D721Med (cell line): Measurements from ENCODE around the gene C2orf81.

Source experiments
- DNase-seq: peaks from one replicate; pipeline ENCODE4 v3.0.0; 2011; ENCODE audit warnings: low spot score; ENCODE audit not compliant: insufficient read length
- FAIRE-seq: peaks from 2 replicates; lab custom pipeline; 2011; peaks lifted over from hg19 to GRCh38; lab: Jason Lieb, UNC
- CTCF ChIP-seq: IDR thresholded peaks from 2 replicates; pipeline ENCODE4 v1.5.1; 2012; ENCODE audit warnings: mild to moderate bottlenecking, control low read depth; ENCODE audit not compliant: insufficient read depth; ENCODE audit errors: missing control alignments

Gene C2orf81

GRCh38 chr2:74383254-74383653 lies 38.2 kb downstream of the C2orf81 start:
- no peak for FAIRE-seq
- DNase-seq, result no peak

GRCh38 chr2:74381751-74382150 lies 39.7 kb downstream of the C2orf81 start:
- TF ChIP-seq CTCF, result no peak
- FAIRE-seq, result no peak
- DNase-seq, result no peak

More at GRCh38 chr2:74383254-74383653, 38.2 kb downstream of the C2orf81 start:
- no peak for TF ChIP-seq CTCF

GRCh38 chr2:74379851-74380789 lies 41.3 kb downstream of the C2orf81 start, which contains the start of gene DCTN1:
Gene DCTN1 (minus strand): TSS chr2:74380311. CDS start chr2:74380037, 274 bp downstream.
- no peak for TF ChIP-seq CTCF
- FAIRE-seq, result no peak
- DNase-seq, result peak; percentile 80

GRCh38 chr2:74378007-74378406 lies 43.4 kb downstream of the C2orf81 start:
- TF ChIP-seq CTCF, result no peak
- FAIRE-seq, result no peak
- DNase-seq, result no peak

GRCh38 chr2:74375838-74376237 lies 45.6 kb downstream of the C2orf81 start:
- no peak for TF ChIP-seq CTCF
- FAIRE-seq (no peak), DNase-seq (no peak)

- DNase-seq (peak; percentile 99), FAIRE-seq (peak; percentile 79)
- no peak for TF ChIP-seq CTCF
These were observed 46.8 kb downstream of the C2orf81 start for GRCh38 chr2:74374509-74375205.
